ENCODE measurements around the gene JHY. TPM values are rescaled to one million over a fixed set of nuclear protein-coding genes. Genes with fewer than 3 reads are reported as not detected.

The JHY gene
- total RNA-seq, 1 donor from 2014 or later = 2.9 TPM

DNA sequence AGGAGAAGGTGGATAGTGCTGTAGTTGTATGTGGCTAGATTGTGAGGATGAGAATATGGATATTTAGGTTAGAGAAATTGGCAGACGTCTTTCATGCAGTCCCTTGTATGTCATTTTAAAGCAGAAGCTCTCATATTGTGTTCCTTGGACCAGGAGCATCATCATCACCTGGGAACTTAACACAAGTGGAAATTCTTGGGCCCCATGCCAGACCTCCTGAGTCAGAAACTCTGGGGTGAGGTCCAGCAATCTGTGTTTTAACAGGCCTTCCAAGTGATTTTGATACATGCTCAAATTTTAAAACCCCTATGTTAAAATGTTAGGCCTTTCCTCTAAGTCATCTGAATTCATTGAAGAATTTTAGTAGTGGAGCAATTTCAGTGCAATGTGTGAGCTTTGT is 34.8 kb downstream of the JHY start:
- no peak overlapping the region for H3K4me3 Mint-ChIP-seq (ENCODE audit: unreplicated experiment)
- no peak overlapping the region for H3K27ac Mint-ChIP-seq (ENCODE audit: unreplicated experiment)
- H3K27me3 Mint-ChIP-seq (ENCODE audit: unreplicated experiment) = no peaks in the 10 kb centered on the region
- H3K36me3 Mint-ChIP-seq (ENCODE audit: unreplicated experiment) = no peaks in the 10 kb centered on the region
- H3K9me3 Mint-ChIP-seq (ENCODE audit: unreplicated experiment) = no peaks in the 10 kb centered on the region
- DNase-seq = no peak
- no peak for TF ChIP-seq CTCF (IDR thresholded peaks at IDR 0.05; ENCODE audit: partially characterized antibody, unreplicated experiment)
- no peaks in the 10 kb centered on the region for H3K4me1 Mint-ChIP-seq (ENCODE audit: low read depth, unreplicated experiment)

DNA sequence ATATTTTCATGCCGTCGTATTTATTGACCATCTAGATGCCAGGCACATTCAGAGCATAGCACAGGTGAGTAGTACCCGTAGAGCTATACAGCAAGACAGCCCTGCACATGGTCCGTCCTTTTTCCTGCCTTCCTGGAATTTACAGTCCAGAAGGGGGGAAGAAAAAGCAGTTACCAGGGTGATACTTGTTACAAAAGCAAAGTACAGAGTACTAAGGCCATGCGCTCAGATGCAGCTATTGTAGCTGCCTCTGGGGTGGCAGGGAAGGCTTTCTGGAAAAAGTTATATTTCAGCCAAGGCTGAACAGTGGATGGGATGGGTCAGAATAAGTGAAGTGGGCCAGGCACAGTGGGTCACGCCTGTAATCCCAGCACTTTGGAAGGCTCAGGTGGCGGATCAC is 36.2 kb downstream of the JHY start:
- Mint-ChIP-seq H3K4me3 (ENCODE audit: unreplicated experiment) (no peak overlapping the region), H3K4me1 (ENCODE audit: low read depth, unreplicated experiment) (no peaks in the 10 kb centered on the region), H3K36me3 (ENCODE audit: unreplicated experiment) (no peaks in the 10 kb centered on the region), H3K9me3 (ENCODE audit: unreplicated experiment) (no peaks in the 10 kb centered on the region), H3K27ac (ENCODE audit: unreplicated experiment) (no peak overlapping the region), H3K27me3 (ENCODE audit: unreplicated experiment) (no peaks in the 10 kb centered on the region)
- no peak for DNase-seq
- TF ChIP-seq CTCF (IDR thresholded peaks at IDR 0.05; ENCODE audit: partially characterized antibody, unreplicated experiment) = no peak

DNA sequence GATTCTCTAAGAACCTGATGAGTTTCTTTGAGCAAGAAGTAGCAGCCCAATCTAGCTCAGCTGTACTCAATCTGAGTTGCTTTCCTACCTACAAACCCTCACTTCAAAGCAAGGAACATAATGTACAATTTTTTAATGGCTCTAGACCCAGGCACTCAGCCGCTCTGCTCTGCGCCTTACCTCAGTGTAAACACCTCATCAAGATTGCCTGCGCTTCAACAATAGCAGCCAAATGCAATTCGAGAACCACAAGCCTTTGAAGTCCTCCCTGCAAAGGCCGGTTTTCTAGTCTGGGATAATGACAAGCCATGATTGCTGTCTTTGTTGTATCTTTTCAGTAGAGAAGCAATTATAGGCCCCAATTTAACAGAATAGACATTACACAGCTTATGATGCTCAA is 38.0 kb downstream of the JHY start:
- Mint-ChIP-seq H3K4me1 (ENCODE audit: low read depth, unreplicated experiment) (no peaks in the 10 kb centered on the region), H3K9me3 (ENCODE audit: unreplicated experiment) (no peaks in the 10 kb centered on the region), H3K36me3 (ENCODE audit: unreplicated experiment) (no peaks in the 10 kb centered on the region), H3K4me3 (ENCODE audit: unreplicated experiment) (no peak overlapping the region), H3K27me3 (ENCODE audit: unreplicated experiment) (no peaks in the 10 kb centered on the region), H3K27ac (ENCODE audit: unreplicated experiment) (no peak overlapping the region)
- DNase-seq = no peak
- TF ChIP-seq CTCF (IDR thresholded peaks at IDR 0.05; ENCODE audit: partially characterized antibody, unreplicated experiment) = no peak

- no peaks in the 10 kb centered on the region for H3K4me1 Mint-ChIP-seq (ENCODE audit: low read depth, unreplicated experiment)
- no peak overlapping the region for H3K4me3 Mint-ChIP-seq (ENCODE audit: unreplicated experiment)
- H3K36me3 Mint-ChIP-seq (ENCODE audit: unreplicated experiment) = no peaks in the 10 kb centered on the region
- no peak overlapping the region for H3K27ac Mint-ChIP-seq (ENCODE audit: unreplicated experiment)
- TF ChIP-seq CTCF (IDR thresholded peaks at IDR 0.05; ENCODE audit: partially characterized antibody, unreplicated experiment) = no peak
- no peaks in the 10 kb centered on the region for H3K9me3 Mint-ChIP-seq (ENCODE audit: unreplicated experiment)
- H3K27me3 Mint-ChIP-seq (ENCODE audit: unreplicated experiment) = no peaks in the 10 kb centered on the region
- DNase-seq = no peak
Observed at GRCh38 chr11:122922893-122923292, 40.3 kb downstream of the JHY start.

DNA sequence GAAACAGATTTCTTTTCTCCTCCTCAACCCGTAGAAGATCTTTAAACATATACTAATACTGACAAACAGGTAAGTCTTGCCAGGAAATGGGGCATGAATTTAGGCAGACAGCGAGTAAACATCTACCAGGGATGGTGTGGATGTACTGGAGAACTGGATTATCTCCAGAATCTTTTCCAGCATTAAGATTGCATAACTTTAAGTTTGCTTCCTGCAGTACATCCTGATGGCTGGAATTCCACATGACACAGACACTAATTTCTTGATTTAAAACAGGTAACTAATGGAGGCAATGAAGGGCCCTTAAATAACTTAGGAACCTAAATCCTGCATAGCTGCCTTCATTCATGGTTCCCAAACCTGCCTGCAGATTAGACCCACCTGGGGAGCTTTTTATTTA is 40.7 kb downstream of the JHY start:
- no peaks in the 10 kb centered on the region for H3K4me1 Mint-ChIP-seq (ENCODE audit: low read depth, unreplicated experiment)
- H3K27me3 Mint-ChIP-seq (ENCODE audit: unreplicated experiment) = no peaks in the 10 kb centered on the region
- DNase-seq = no peak
- no peaks in the 10 kb centered on the region for H3K36me3 Mint-ChIP-seq (ENCODE audit: unreplicated experiment)
- no peak overlapping the region for H3K4me3 Mint-ChIP-seq (ENCODE audit: unreplicated experiment)
- TF ChIP-seq CTCF (IDR thresholded peaks at IDR 0.05; ENCODE audit: partially characterized antibody, unreplicated experiment) = no peak
- no peaks in the 10 kb centered on the region for H3K9me3 Mint-ChIP-seq (ENCODE audit: unreplicated experiment)
- no peak overlapping the region for H3K27ac Mint-ChIP-seq (ENCODE audit: unreplicated experiment)
